GM10266 (cell line): ENCODE data around the gene FUCA1.

Source experiments
- DNase-seq: peaks from one replicate; pipeline ENCODE4 v3.0.0; 2012; ENCODE audit errors: extremely low spot score
- TF ChIP-seq, protein P1 (sequence below): IDR thresholded peaks from 2 replicates; pipeline ENCODE4 v1.5.1; 2012; ENCODE audit warnings: mild to moderate bottlenecking, low read depth; ENCODE audit not compliant: control insufficient read depth, insufficient read depth; ENCODE audit errors: missing control alignments

FUCA1 gene

GRCh38 chr1:23910553-23911246 lies 42.6 kb upstream of the FUCA1 start:
- DNase-seq = peak; percentile 48
- TF ChIP-seq, protein P1, sequence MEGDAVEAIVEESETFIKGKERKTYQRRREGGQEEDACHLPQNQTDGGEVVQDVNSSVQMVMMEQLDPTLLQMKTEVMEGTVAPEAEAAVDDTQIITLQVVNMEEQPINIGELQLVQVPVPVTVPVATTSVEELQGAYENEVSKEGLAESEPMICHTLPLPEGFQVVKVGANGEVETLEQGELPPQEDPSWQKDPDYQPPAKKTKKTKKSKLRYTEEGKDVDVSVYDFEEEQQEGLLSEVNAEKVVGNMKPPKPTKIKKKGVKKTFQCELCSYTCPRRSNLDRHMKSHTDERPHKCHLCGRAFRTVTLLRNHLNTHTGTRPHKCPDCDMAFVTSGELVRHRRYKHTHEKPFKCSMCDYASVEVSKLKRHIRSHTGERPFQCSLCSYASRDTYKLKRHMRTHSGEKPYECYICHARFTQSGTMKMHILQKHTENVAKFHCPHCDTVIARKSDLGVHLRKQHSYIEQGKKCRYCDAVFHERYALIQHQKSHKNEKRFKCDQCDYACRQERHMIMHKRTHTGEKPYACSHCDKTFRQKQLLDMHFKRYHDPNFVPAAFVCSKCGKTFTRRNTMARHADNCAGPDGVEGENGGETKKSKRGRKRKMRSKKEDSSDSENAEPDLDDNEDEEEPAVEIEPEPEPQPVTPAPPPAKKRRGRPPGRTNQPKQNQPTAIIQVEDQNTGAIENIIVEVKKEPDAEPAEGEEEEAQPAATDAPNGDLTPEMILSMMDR = no peak

GRCh38 chr1:23910144-23910543 lies 42.1 kb upstream of the FUCA1 start:
- DNase-seq = no peak
- TF ChIP-seq, protein P1 = no peak

- TF ChIP-seq, protein P1 = no peak
- DNase-seq = no peak
Observed at GRCh38 chr1:23909412-23909811, 41.3 kb upstream of the FUCA1 start.

DNA sequence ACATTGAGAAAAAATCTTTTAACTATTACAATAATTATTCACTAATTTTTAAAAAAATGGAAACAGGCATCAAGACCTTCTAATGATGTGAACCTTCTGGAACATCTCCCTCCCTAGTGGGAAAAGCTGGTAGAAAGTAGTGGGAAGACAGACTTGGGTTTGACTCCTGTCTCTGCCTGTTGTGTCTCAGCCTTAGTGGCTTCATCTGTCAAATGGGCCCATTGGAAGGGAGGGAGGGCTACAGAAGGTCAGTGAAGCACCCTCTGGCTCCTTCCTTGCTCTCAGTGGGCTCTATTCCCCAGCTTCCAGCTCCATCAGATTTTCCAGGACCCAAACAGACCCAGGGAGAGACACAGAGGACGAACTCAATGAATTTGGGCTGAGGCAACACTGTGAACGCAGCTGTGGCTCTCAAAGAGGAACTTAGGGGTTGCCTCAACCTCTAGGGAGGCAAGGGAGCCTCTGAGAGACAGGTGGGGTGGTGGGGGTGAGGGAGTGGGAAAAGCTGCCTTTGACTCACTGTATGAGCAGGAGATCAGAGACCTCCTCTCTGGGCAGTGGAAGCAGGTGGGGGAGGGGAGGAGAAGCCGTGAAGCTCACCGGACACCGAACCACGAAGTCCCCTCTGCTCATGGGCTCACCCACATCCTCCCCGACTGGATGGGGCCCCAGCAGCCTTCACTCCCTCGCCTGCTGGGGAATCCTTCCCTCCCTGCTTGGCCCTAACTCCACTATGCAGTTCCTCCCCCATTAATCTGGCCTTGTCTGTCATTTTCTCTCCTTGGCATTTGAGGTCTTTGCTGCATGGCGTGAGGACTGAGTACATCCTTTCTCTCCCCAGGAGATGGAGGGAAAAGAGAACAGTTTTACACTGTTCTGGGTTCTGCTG lies 40.6 kb upstream of the FUCA1 start:
- DNase-seq = peak; percentile 63
- TF ChIP-seq, protein P1 = no peak

- DNase-seq = no peak
- TF ChIP-seq, protein P1 = no peak
Observed at GRCh38 chr1:23906731-23907130, 38.6 kb upstream of the FUCA1 start.

GRCh38 chr1:23905461-23906025 lies 37.5 kb upstream of the FUCA1 start:
- TF ChIP-seq, protein P1 = no peak
- DNase-seq = no peak
